NOMO-1 treated with dmso at 0.1 percent for 144 hours (cell line): ENCODE results near the gene SFTPA2.
"Not testable (repeated sequence)": the region's sequence is repeated elsewhere in the genome, so short reads cannot be mapped to it uniquely, and the experiment has no call there.

Experiments used
- DNase-seq: peaks from one replicate; lab custom pipeline; 2025; ENCODE audit not compliant: unreplicated experiment; lab: John Stamatoyannopoulos, UW

Gene SFTPA2

DNA sequence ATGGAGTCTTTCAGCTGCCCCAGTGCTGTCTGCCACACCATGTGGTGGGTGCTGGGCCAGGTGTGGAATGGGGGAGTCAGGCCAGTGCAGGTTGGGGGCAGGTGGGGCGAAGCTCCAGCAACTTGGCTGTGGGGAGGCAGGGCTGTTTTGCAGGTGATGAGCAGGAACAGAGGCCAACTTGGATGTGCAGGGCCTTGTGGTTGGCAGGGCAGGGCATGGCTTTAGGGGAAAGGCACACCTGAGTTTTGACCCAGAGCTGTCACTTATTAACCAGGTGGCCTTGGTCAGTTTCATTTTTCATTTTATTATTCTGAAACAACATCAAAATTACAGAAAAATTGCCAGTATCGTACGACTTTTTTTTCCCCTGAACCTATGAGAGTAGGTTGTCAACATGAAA, 1.1 kb upstream of the SFTPA2 start:
- no peak for DNase-seq

- no peak for DNase-seq
These were observed 481 bp downstream of the SFTPA2 start for GRCh38 chr10:79559726-79560125.

DNA sequence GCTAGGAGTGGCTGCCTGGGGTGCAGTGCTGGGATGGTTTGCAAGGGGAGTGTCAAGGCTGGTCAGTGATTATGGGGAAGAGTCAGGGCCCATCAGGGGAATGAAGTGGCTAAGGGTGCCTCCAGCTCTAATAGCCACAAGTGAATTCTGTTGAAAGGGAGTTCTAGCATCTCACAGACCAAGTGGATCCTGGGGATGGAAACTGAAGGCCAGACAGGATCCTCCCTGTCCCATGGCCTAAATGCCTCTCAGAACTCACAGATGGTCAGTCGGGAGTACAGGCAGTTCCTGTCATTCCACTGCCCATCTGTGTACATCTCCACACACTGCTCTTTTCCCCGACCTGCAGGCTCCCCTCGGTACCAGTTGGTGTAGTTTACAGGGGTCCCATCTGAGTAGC, 3.2 kb downstream of the SFTPA2 start:
- not testable (repeated sequence) for DNase-seq

- no peak for DNase-seq
These were observed 4.6 kb downstream of the SFTPA2 start for GRCh38 chr10:79555354-79556309.

GRCh38 chr10:79552143-79552542, 8.1 kb downstream of the SFTPA2 start:
- no peak for DNase-seq

- DNase-seq: no peak
These were observed 12.2 kb downstream of the SFTPA2 start for GRCh38 chr10:79547973-79548372.

- not testable (repeated sequence) for DNase-seq
These were observed 13.1 kb downstream of the SFTPA2 start for GRCh38 chr10:79547128-79547527.

GRCh38 chr10:79544926-79545659, 15.1 kb downstream of the SFTPA2 start:
- DNase-seq: not testable (repeated sequence)

DNA sequence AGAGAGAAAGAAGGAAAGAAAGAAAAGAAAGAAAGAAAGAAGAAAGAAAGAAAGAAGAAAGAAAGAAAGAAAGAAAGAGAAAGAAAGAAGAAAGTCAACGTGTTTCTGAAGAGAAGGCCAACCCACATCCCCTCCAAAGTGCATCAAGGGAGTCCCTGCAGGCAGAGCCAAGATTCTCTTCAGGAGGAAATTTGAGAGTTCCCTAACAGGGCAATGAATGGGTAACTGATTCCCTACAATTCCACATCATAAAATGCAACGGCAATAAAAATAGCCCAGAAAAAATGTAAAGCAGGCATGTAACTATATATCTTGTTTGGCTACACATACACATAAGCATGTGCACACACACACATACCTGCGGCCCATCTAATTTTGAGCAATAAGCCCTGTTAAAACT, 15.8 kb downstream of the SFTPA2 start:
- not testable (repeated sequence) for DNase-seq

DNA sequence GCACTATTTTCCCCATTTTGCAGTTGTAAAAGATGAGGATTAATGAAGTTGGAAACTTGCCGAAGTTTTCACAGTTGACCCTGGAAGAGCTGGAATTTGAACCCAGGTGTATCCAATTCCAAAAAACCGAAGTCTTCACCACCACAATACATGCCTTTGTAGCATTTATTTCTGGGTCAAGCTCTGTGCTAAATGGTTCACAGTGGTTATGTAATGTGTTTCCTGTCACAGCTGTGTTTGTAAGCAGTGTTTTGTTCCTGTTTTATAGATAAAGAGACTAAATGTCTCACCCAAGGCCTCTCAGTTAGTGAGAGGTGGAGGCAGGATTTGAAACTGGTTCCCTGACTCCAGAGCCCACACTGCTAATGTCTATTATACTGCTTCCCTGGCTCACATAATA, 17.6 kb downstream of the SFTPA2 start:
- DNase-seq: no peak

GRCh38 chr10:79540930-79541329, 19.3 kb downstream of the SFTPA2 start:
- DNase-seq: not testable (repeated sequence)

DNA sequence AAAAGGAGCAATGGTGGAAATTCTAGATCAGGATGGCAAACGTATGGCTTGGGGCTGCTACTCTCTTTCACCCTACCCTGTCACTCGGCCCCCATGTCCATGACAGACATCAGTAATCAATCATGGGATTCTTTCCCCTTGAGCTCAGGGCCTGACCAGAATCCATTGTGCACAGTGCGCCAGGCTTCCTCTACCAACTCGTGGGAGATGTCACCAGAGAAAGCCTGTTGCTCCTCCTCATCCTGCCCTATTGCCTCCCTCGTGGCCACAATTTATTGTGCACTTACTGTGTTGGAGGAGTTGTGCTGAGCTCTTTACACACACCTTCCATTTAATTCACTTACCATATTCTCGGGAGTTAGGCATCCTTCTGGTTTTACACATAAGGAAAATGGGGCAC, 21.9 kb downstream of the SFTPA2 start:
- DNase-seq: not testable (repeated sequence)

DNA sequence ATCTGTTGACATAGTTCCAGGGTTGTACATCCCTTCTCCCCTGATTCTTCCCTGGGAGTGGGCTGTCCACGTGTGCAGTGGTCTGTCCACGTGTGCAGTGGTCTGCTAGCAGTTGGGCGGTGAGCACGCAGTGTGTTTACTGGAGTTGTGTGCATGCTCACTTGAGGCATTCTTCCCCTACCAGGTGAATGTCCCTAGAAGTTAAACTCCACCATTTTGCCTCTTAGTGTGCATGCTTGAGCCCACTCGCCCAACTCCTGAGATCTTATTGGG, 26.4 kb downstream of the SFTPA2 start:
- not testable (repeated sequence) for DNase-seq

DNA sequence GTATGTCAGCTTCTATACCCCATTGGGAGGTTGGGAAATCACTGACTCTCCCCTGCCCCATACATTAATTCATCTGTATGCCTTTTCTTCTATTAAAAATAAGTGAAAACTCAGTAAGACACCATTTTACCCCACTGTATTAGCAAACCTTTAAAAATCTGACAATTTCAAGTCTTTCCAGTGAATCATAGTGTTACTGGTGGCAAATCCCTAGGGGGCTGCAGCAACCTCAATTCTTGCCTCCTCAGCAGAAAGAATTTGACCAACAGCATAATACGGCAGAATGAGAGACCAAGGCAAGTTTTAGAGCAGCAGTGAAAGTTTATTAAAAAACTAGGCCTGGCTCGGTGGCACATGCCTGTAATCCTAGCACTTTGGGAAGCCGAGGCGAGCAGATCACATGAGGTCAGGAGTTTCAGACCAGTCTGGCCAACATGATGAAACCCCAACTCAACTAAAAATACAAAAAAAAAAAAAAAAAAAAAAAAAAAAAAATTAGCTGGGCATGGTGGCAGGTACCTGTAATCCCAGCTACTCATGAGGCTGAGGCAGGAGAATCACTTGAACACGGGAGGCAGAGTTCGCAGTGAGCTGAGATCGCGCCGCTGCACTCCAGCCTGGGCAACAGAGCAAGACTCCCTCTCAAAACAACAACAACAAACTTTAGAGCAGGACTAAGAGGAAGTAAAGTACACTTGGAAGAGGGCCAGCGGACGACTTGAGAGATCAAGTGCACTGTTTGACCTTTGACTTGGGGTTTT, 26.9 kb downstream of the SFTPA2 start:
- not testable (repeated sequence) for DNase-seq

DNA sequence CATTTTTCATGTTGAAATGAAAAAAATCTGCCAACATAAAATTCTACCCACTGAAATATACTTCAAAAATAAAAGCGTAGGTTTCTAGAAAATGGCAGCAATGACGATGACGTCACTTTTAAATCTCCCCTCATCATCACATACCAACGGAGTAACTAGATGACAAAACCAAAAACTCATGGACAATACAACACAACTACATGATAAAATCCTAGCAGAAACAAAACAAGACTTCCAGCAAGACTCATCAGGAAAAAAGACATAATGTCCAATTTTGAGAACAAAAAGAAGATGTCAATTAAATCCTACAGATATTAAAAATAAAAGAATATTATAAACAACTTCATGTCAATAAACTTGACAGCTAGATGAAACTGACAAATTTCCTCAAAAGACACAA, 31.9 kb downstream of the SFTPA2 start:
- DNase-seq: not testable (repeated sequence)

- not testable (repeated sequence) for DNase-seq
These were observed 35.0 kb downstream of the SFTPA2 start for GRCh38 chr10:79525049-79525710.

GRCh38 chr10:79523157-79523853, 36.9 kb downstream of the SFTPA2 start:
- DNase-seq: not testable (repeated sequence)

- DNase-seq: not testable (repeated sequence)
These were observed 37.7 kb downstream of the SFTPA2 start for GRCh38 chr10:79522464-79522863.

DNA sequence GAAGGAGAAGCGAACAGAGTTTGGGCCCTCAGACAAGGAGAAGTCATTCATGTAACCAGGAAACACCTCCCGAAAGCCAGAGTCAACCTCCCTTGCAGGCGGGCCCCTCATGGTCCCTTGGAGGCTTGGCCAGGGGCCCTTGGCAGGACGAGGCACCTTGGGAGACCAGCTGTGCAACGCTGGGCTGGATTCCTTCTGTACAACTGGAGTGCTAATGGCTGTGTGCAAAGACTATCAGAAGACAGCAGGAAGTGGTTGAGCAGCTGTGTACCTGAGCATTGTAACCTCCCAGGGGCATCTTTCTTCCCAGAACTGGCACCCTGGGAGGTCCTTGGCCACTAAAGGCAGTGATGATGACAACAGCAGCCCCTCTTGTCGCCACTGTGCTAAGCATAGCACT, 38.5 kb downstream of the SFTPA2 start:
- DNase-seq: not testable (repeated sequence)

- DNase-seq: not testable (repeated sequence)
These were observed 42.6 kb downstream of the SFTPA2 start for GRCh38 chr10:79517567-79517966.
